ENCODE data around the gene NEK6.

The NEK6 gene

DNA sequence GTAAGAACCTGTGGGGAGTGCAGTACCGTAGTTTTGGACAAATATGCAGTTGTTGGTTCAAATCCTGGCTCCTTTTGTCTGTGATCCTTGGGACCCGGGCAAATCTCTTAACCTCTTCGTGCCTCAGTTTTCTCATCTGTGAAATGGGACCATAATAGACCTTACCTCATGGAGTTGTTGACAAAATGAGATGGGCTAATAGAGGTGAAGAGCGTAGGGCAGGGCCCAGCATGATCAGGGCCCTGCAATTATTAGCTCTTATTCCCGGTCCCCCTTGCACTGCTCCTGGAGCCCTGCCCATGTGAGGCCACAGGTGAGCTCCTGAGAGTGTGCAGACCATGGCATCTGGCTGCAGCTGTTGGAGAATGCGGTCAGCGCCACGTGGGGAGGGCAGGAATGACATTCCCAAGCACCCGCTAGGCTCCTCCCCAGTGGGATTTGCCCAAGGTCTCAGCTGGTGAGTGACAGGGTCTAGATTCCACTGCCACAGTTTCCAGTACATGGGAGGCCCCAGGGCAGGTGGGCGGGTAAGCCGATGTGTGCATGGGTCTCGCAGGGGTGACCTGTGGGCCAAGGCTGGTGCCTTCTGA is 41.0 kb downstream of the NEK6 start:
- Histone ChIP-seq H3K4me3 (replicated peaks; ENCODE audit: insufficient read depth, low read length) (no peak overlapping the region), H3K27me3 (ENCODE audit: insufficient read depth, poor library complexity, severe bottlenecking) (no peaks in the 10 kb centered on the region), H3K27ac (replicated peaks) (no peak overlapping the region)
- TF ChIP-seq SPI1 (IDR thresholded peaks at IDR 0.05; ENCODE audit: borderline replicate concordance, low read depth) (no peak), POLR2AphosphoS5 (IDR thresholded peaks at IDR 0.05; ENCODE audit: low read depth) (no peak), GABPA (IDR thresholded peaks at IDR 0.05; ENCODE audit: low read depth) (no peak)
- TF ChIP-seq, protein P1, sequence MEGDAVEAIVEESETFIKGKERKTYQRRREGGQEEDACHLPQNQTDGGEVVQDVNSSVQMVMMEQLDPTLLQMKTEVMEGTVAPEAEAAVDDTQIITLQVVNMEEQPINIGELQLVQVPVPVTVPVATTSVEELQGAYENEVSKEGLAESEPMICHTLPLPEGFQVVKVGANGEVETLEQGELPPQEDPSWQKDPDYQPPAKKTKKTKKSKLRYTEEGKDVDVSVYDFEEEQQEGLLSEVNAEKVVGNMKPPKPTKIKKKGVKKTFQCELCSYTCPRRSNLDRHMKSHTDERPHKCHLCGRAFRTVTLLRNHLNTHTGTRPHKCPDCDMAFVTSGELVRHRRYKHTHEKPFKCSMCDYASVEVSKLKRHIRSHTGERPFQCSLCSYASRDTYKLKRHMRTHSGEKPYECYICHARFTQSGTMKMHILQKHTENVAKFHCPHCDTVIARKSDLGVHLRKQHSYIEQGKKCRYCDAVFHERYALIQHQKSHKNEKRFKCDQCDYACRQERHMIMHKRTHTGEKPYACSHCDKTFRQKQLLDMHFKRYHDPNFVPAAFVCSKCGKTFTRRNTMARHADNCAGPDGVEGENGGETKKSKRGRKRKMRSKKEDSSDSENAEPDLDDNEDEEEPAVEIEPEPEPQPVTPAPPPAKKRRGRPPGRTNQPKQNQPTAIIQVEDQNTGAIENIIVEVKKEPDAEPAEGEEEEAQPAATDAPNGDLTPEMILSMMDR (IDR thresholded peaks at IDR 0.05; ENCODE audit: insufficient read depth, low read length) = no peak
- TF ChIP-seq, protein P2, sequence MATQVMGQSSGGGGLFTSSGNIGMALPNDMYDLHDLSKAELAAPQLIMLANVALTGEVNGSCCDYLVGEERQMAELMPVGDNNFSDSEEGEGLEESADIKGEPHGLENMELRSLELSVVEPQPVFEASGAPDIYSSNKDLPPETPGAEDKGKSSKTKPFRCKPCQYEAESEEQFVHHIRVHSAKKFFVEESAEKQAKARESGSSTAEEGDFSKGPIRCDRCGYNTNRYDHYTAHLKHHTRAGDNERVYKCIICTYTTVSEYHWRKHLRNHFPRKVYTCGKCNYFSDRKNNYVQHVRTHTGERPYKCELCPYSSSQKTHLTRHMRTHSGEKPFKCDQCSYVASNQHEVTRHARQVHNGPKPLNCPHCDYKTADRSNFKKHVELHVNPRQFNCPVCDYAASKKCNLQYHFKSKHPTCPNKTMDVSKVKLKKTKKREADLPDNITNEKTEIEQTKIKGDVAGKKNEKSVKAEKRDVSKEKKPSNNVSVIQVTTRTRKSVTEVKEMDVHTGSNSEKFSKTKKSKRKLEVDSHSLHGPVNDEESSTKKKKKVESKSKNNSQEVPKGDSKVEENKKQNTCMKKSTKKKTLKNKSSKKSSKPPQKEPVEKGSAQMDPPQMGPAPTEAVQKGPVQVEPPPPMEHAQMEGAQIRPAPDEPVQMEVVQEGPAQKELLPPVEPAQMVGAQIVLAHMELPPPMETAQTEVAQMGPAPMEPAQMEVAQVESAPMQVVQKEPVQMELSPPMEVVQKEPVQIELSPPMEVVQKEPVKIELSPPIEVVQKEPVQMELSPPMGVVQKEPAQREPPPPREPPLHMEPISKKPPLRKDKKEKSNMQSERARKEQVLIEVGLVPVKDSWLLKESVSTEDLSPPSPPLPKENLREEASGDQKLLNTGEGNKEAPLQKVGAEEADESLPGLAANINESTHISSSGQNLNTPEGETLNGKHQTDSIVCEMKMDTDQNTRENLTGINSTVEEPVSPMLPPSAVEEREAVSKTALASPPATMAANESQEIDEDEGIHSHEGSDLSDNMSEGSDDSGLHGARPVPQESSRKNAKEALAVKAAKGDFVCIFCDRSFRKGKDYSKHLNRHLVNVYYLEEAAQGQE (IDR thresholded peaks at IDR 0.05; ENCODE audit: insufficient replicate concordance, low read depth) = no peak
- DNase-seq (ENCODE audit: low read depth in 1 of 2, low spot score in 1 of 2) = no peak

DNA sequence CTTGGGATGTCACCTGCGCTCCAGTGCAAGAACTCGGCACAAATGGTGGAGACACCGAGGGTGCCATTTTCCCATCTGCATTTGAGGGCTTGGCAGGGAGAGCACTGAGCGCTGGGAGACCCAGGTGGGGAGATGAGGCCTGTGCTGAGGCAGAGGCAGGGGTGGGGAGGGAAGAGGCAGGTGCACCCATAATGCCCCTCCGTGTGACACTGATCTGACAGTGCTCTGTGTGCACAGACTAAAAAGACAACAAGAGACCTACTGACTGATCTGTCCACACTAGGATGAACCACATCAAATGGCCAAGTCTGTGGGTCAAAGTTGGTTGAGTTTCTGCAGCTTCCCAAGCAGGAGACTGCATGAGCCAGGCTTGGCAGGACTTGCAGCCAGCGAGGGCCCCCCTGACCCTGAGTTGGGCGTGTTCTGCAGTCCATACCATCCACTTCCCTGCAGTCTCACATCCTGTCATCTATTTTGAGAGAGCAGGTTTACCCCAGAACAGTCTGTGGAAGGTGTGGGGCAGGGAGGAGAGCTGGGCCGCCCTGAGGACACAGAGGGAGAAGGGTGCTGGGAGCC is 41.9 kb downstream of the NEK6 start:
- Histone ChIP-seq H3K27me3 (ENCODE audit: insufficient read depth, poor library complexity, severe bottlenecking) (no peaks in the 10 kb centered on the region), H3K4me3 (replicated peaks; ENCODE audit: insufficient read depth, low read length) (no peak overlapping the region), H3K27ac (replicated peaks) (no peak overlapping the region)
- DNase-seq (ENCODE audit: low read depth in 1 of 2, low spot score in 1 of 2) = no peak
- TF ChIP-seq, protein P2 (IDR thresholded peaks at IDR 0.05; ENCODE audit: insufficient replicate concordance, low read depth) = no peak
- TF ChIP-seq, protein P1 (IDR thresholded peaks at IDR 0.05; ENCODE audit: insufficient read depth, low read length) = no peak
- no peak for TF ChIP-seq POLR2AphosphoS5 (IDR thresholded peaks at IDR 0.05; ENCODE audit: low read depth)
- no peak for TF ChIP-seq GABPA (IDR thresholded peaks at IDR 0.05; ENCODE audit: low read depth)
- TF ChIP-seq SPI1 (IDR thresholded peaks at IDR 0.05; ENCODE audit: borderline replicate concordance, low read depth) = no peak

DNA sequence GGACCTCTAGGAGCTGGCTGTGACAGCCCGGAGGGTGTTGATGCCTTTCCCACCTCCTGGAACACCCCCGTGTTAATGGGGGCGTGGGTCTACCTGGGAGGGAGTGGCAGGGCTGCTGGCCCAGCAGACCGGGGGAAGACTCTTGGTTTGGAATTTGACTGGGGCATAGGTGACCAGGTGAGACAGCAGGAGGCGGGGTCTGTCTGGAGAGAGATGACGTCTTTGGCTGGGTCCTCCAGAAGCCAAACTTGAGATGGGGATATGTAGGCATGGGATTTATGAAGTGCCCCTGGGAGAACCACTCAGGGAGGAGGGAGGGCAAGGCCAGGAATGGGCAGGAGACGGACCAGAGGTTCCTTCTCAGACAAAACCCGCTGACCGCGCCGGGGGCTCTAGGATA is 42.6 kb downstream of the NEK6 start:
- Histone ChIP-seq H3K27ac (replicated peaks) (no peak overlapping the region), H3K4me3 (replicated peaks; ENCODE audit: insufficient read depth, low read length) (no peak overlapping the region), H3K27me3 (ENCODE audit: insufficient read depth, poor library complexity, severe bottlenecking) (no peaks in the 10 kb centered on the region)
- no peak for DNase-seq (ENCODE audit: low read depth in 1 of 2, low spot score in 1 of 2)
- TF ChIP-seq, protein P2 (IDR thresholded peaks at IDR 0.05; ENCODE audit: insufficient replicate concordance, low read depth) = no peak
- TF ChIP-seq, protein P1 (IDR thresholded peaks at IDR 0.05; ENCODE audit: insufficient read depth, low read length) = no peak
- TF ChIP-seq SPI1 (IDR thresholded peaks at IDR 0.05; ENCODE audit: borderline replicate concordance, low read depth) (no peak), GABPA (IDR thresholded peaks at IDR 0.05; ENCODE audit: low read depth) (no peak), POLR2AphosphoS5 (IDR thresholded peaks at IDR 0.05; ENCODE audit: low read depth) (no peak)
